Ureter (tissue), 1 donor: ENCODE results near the gene HCN1. TPM values are rescaled to one million over a fixed set of nuclear protein-coding genes. Genes with fewer than 3 reads are reported as not detected.
"Not testable (repeated sequence)": the region's sequence is repeated elsewhere in the genome, so short reads cannot be mapped to it uniquely, and the experiment has no call there.

ENCODE experiments used
- DNase-seq: peaks from one replicate; pipeline ENCODE4 v3.0.0-alpha.2; 2020; ENCODE audit warnings: low spot score
- total RNA-seq: library from RNA; stranded (reverse); gene quantifications from one replicate; pipeline ENCODE4 v1.2.4, GENCODE V29; 2023
- donor health status: DM: yes; HTN: yes; CAD: no.

Gene HCN1
- total RNA-seq, 1 donor from 2014 or later = not detected

DNA sequence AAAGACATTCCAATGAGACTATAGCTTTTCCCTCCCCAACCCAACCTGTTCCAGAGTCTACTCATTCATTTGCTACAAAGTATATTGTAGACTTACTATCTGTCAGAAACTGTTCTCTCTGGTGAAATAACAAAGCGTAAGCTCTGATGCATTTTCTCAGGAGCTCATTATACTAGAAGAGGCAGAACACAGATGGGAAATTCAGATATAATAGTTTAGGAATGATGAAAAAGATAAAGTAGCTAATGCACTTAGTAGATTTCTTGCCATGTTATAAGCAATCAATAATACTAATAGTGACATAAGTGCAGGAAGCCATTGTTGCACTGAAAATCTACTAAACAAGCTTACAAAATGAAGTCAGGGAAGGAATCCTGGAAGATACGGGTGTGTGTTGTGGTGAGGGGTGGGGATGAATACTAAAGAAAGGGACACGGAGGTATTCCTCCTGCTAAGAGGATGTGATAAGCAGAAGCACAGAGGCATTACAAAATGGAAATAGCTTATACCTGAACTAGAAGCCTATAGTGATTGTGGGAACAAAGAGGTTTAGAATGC, 78.2 kb downstream of the HCN1 start:
- no peak for DNase-seq

DNA sequence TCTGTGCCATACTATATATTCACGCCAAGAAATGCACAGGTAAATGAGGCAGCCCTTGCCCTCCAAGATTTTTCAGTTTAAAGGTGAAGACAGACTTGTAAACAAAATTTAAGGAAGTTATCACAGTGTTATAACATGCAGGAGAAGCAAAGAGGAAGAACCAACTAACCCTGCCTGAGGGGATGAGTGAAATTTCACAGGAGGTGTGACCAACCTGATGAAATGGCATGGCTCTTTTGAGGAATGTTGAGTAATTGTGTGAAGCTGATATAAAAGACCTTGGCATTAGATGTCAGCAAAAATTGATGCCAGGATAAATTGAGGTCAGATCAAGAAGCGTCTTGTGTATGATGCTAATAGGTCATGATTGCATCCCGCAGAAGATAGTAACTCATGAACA, 86.5 kb downstream of the HCN1 start:
- DNase-seq = no peak

DNA sequence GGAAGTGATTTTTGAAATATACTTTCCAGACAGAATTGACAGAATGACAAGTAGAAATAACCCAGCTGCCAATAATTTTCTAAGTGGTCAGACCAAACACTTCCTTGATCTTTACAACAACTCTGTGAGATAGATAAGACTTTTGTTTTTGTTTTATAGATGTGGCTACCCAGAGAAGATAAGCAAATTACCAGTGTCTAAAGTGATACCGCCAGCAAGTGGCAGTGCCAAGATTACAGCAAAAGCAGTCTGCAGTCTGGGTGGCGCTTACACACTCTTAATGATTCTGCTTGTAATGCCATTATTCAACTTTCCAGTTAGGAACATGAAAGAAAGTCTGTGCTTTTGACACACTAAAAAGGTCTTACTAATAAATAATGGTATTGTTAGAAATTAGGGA, 92.1 kb downstream of the HCN1 start:
- no peak for DNase-seq

DNA sequence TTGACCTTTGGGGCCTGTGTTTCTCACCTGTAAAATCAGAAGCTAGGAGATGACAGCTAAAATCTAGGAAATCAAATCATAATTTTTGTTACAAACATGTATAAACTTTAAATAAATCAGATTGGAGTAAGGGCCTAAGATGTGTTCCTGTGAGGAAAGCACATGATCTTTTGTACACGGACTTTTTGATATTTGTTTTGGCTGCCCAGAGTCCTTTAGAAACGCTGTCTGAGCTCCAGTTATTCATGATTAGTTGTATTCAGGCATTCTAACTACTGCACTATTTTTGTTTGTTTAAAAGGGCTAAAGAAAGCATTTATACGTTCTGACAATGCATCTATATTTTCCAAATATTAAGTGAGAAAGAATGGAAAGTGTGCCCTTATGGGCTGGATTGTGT, 94.8 kb downstream of the HCN1 start:
- DNase-seq = no peak

DNA sequence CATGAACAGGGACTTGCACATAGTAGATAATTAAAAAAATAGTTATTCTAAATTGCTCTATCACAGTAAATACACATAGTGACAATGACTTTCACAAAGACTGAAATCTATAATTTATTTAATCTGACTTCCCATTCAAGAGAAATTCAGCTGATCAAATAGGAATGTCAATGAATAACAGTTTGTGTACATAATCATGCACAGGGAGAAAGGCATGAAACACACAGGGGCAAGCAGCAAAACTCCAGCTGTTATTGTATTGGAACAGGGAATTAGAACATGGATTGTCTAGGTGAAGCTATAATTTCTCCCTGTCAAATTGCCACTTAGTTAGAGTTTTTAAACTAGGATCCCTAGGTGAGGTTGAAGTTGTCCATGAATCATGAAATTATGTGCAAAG, 99.9 kb downstream of the HCN1 start:
- DNase-seq = no peak

DNA sequence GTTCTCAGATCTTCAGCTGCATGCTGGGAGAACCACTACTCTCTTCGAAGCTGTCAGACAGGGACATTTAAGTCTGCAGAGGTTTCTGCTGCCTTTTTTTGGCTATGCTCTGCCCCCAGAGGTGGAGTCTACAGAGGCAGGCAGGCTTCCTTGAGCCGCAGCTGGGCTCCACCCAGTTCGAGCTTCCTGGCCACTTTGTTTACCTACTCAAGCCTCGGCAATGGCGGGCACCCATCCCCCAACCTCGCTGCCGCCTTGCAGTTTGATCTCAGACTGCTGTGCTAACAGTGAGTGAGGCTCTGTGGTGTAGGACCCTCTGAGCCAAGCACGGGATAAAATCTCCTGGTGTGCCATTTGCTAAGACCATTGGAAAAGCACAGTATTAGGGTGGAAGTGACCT, 110.2 kb downstream of the HCN1 start:
- not testable (repeated sequence) for DNase-seq

DNA sequence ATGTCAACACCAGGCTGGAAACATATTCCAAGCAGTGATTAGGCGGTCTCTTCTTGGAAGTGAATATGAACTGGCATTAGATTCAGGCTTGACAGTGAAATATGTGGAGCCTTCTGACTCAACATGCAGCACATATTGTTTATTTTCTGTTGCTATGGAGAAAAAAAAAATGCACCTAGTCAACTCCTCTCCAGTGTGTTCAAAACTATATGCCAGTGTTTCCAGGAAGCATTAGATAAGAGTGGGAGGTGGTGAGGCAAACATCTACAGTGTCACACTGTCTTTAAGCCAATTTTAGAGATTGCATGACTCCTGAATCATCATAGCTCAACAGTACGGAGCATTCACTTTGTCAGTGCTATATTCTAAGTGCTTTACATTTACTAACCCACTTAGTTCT, 117.9 kb downstream of the HCN1 start:
- DNase-seq = no peak

DNA sequence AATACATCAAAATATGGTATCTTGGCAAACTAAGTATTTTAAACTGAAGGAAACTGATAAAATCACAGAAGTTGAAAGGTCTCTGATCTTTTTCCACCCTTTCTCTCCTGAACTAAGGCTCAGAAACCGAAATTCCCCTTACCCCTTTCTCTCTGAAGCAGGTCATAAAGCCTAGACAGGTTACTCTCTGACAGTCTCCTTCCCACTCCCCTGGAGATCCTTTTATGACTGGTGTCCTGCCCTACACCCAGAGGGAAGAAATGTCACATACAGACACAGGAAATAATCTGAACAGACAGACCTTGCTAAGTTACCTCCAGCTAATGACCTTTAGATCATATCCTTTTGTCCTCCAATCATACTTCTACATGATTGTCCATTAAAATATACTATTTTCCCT, 127.4 kb downstream of the HCN1 start:
- DNase-seq = no peak

DNA sequence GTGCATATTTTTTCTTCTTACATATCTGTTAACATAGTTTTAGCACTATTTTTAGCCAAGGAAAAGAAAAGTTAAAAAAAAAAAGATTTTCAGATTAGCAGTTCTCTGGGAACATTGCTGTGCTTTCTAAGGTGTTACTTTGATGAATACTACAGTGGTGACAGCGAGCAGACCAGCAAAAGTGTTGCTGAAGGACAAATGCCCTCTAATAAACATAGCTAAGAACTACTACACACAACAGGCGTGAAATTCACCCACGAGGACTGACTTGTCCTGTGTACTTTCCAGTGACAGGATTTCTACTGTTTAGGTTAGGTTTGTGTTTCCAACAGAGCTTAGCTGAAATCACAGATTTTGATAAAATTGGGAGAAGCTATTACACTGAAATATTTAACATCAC, 153.8 kb downstream of the HCN1 start:
- no peak for DNase-seq

DNA sequence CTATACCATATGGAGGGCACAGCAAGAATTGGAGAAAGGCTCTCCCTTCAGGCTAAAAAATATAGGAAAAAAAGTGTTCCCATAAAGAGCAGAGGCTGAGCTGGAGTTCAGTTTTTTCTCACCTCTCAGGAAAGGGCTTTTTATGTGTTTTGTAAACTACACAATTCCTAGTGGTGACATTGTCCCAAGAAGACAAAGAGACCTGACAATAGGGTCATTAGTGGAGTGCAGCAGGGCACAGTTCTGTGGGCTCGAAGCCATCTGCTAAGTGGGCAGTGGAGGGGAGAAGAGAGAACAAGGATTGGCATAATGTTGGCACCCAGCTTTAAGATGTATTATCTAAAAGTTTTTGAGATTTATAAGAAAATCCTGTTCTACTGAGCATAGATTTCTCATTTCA, 162.5 kb downstream of the HCN1 start:
- no peak for DNase-seq

DNA sequence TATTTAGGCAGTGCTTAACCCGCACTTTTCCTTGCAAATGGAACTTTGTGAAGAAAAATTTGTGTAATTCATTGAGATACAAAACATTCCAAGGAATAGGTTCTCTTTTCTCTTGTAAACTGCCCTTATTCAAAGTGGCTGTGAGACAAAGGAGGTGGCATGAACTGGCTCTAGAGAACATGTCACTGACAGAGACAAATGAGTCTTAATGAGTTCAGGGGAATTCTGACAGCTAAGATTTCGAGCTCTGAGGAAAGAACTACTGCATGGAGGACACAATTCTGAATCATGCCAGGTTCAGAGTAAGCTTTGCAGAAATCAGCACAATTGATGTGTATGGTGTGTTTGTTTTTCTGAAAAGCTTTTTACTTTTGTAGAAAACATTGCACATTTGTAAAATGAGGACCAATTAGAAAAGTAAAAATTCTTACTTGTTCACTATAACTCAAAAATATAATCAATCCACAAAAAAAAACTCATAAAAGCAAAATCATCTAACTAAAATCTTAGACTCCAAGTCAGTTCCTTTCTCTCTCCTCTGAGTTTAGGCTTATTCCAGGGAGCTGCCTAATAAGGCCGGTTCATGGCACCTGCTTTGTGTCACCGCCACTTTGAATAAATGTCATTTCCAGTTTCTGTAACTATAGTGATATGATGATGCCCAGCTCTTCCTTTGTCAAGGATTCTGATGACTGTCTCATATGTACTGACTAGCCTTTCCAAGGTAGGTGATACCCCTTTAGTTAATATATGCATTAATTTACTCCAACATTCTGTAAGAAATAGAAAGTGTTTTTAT, 163.2 kb downstream of the HCN1 start:
- DNase-seq = no peak

DNA sequence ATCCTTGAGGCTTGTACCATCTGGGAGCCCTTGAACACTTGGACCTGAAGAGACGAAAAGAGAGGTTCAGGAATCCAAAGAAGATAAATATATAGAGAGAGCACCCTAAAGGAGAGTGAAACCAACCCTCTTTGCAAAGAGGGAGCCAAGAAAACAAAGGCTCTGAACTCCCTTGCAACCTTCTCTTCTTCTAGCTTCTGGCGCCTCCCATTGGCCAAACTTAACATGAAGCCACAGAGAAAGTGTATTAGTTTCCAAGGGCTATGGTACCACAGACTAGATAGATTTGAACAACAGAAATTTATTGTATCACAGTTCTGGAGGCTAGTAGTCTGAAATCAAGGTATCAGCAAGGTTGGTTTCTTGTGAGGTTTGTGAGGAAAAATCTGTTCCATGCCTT, 175.1 kb downstream of the HCN1 start:
- no peak for DNase-seq

DNA sequence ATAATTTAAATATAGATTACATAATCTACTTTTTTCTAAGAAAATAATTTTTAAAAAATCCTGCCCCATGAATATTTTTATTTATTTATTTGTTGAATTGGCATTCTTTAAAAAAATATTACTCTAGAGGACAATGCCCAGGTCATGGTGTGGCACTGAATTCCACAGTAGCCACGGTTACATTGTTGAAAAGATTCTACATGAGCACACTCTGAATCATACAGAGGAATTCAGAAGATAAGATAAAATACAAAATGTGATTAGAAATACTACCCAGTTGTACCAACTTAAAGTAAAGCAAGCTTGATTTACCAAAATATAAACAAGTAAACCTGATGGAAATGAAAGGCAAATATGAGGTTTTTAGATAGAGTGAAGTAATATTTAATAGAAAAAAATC, 183.7 kb downstream of the HCN1 start:
- no peak for DNase-seq

DNA sequence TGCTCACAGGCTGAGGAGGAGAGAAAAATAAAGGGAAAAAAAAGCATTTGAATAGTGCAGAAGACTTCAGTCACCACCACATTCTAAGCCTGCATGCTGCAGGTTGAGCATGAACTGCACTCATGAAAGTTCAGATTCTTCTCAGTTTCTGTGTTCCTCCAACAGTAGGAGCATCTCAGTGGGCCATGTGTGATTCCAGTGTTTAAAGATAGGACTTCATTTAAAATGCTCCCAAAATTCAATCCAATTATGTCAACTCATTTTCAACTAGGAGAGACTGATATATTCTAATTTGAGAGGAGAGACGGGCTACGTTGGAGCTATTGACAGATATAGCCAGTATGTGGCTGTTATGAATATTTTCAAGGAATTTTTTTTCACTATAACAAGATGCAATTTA, 186.8 kb downstream of the HCN1 start:
- no peak for DNase-seq

DNA sequence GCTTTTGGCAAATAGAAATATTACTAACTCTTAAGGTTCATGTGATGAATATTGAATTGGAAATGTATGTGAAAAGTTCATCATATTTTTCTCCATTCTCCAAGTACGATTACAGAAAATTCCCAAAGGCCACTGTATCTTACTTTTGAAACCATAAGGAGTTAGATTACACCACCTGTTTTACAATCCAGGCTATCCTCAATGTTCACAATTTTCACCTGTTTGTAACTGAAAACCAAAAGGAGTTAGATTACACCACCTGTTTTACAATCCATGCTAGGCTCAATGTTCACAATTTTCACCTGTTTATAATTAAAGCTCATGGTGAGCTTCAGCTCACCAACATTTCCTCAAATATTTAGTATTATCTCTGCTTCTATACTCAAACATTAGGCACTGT, 188.0 kb downstream of the HCN1 start:
- no peak for DNase-seq

DNA sequence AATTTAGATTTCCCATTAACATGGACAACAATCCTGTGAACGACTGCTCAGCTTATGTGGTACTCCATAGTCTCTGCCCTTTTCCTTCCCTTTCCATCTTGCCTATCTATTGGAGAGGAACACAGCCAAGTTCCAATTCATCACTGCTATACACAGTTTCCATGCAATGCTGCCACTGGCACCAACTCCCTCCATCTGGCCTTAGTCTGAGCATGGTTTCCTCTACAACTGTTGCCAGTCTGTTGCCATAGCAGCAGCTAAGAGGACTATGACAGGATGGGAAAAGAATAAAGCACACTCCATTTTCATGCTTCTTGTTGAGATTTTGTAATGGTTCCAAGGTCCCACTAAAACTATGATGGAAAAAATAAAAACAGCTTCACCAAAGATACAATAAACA, 189.0 kb downstream of the HCN1 start:
- DNase-seq = no peak

DNA sequence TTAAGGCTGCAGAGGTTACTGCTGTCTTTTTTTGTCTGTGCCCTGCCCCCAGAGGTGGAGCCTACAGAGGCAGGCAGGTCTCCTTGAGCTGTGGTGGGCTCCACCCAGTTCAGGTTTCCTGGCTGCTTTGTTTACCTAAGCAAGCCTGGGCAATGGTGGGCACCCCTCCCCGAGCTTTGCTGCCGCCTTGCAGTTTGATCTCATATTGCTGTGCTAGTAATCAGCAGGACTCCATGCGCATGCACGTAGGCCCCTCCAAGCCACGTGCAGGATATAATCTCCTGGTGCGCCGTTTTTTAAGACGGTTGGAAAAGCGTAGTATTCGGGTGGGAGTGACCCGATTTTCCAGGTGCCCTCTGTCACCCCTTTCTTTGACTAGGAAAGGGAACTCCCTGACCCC, 197.2 kb downstream of the HCN1 start:
- not testable (repeated sequence) for DNase-seq

DNA sequence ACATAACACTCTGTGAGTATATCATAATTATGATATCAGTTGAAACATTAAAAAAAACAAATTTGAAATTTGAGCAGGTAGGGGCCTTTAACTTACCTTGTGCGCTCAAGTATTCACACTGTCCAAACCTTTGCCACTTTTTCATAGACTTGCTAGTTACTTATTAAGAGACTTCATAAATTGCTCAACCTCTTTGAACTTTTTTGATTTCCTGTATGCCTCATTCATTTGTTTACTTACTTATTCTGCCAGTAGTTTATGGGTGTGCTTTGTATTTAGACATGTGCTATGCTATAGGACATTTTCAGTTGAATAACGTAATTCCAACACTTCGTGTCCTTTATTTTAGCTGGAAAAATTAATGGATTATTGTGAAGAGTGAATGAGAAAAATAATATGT, 204.8 kb downstream of the HCN1 start:
- no peak for DNase-seq

DNA sequence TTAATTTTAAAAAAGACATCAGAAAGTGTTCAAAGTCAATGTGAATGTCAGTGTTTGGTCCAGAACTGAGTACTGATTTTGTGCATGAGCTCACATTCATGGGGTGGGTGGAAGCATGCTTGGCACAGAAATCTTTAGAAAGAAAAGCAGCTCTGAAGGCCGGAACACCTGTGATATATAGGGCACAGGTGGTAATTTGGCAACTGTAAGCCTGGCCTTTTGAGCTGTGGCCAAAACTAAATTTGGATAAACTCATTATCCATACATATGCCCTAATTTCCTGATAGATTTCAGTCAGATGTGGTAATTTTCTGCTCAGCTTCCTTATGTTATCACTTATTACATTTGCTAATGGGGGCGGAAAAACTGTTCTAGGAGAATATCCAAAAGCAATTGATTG, 211.4 kb downstream of the HCN1 start:
- no peak for DNase-seq

DNA sequence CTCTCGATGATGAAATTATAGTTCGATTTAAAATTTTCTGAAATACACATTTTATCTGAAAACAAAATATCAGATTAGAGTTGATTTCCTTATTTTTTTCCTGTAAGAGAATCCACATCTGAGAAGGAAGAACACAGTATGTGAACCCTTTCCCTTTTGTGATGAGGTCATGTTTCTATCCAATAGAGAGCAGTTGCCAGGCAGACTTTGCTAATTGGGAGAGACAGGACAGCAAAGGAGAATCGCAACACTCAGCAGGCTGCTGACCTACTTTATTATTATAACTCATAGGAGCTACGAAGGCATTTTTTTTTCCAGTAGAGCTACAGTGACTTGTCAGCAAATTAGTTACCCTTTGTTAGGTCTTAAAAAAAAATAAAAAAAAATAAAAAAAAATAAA, 242.1 kb downstream of the HCN1 start:
- DNase-seq = no peak

DNA sequence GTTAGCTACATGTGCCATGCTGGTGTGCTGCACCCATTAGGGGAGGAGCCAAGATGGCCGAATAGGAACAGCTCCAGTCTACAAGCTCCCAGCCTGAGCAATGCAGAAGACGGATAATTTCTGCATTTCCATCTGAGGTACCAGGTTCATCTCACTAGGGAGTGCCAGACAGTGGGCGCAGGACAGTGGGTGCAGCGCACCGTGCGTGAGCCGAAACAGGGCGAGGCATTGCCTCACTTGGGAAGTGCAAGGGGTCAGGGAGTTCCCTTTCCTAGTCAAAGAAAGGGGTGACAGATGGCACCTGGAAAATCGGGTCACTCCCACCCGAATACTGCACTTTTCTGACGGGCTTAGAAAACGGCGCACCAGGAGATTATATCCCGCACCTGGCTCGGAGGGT, 251.3 kb downstream of the HCN1 start:
- not testable (repeated sequence) for DNase-seq

DNA sequence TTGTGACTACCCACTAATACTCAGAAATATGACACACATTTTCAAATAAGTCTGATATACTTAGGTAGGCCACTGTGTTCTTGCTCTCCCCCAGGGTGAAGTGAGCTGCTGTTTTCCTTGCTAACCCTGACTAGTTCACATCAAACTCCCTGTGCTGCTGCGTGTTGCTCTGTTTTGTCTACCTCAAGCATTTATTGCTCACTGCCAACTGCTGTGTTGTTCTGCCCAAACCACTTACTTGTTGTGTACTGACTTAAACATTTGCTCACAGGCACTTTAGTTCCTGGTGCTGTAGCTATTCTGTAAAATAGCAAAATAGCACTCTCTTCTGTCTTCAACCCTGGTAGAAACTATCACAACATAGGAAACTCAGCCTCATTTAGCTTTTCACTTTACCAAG, 255.7 kb downstream of the HCN1 start:
- no peak for DNase-seq

DNA sequence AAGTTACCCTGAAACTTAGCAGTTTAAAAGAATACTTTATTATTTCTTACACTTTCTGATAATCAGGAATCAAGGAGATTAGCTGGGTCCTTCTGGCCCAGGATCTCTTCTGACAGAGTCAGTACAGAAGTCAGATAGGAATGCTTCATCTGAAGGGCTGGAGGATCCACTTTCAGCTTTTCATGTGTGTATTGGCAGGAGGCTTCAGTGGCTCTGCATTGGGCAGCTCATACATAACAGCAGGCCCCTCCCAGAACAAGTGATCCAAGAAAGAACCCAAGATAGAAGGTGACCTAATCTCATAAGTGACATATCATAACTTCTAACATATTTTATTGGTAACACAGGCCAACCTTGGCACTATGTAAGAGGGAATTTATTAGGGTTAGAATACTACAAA, 258.4 kb downstream of the HCN1 start:
- DNase-seq = no peak
